A673 (cell line): ENCODE data around the gene FAM234B.

Experiments
- CTCF ChIP-seq: fragments of 300-800, 200-600 bp; sonication (generic); conservative IDR thresholded peaks from 2 replicates; pipeline ENCODE4 v1.5.1; 2017; ENCODE audit warnings: low read depth, mild to moderate bottlenecking, antibody characterized with exemption, low read length, moderate library complexity, mixed read lengths
- EZH2 ChIP-seq: fragments of 200-600 bp; sonication (generic); IDR thresholded peaks from 2 replicates; pipeline ENCODE4 v1.6.1; 2017; ENCODE audit warnings: borderline replicate concordance, low read depth, mild to moderate bottlenecking, mixed read lengths, antibody characterized with exemption, low read length; ENCODE audit not compliant: poor library complexity, severe bottlenecking

- TF ChIP-seq EZH2 = no peak
- TF ChIP-seq CTCF = no peak
Measured at GRCh38 chr12:13041224-13041623, 3.0 kb upstream of the FAM234B start.
